Activated naive CD4-positive, alpha-beta T cell treated with anti-CD3 and anti-CD28 coated beads for 36 hours (primary cell): Measurements from ENCODE around the gene LRRC52. TPM values are rescaled to one million over a fixed set of nuclear protein-coding genes. Genes with fewer than 3 reads are reported as not detected.

Experiments
- CTCF ChIA-PET: fragments of 350-600 bp; sonication (Branson Sonifier 250); formaldehyde crosslinking; loops from one replicate; lab custom pipeline; 2021; ENCODE audit warnings: antibody characterized with exemption; lab: Charles Lee
- DNase-seq: peaks from one replicate; pipeline ENCODE4 v3.0.0-alpha.2; 2020
- H3K27ac Mint-ChIP-seq: one replicate; pipeline ENCODE4 v1.8.0; 2021; ENCODE audit warnings: mild to moderate bottlenecking, mixed read lengths
- H3K27me3 Mint-ChIP-seq: one replicate; pipeline ENCODE4 v1.8.0; 2021; ENCODE audit warnings: low read depth, mixed read lengths
- H3K36me3 Mint-ChIP-seq: one replicate; pipeline ENCODE4 v1.8.0; 2021; ENCODE audit warnings: low read depth, mixed read lengths
- H3K4me1 Mint-ChIP-seq: one replicate; pipeline ENCODE4 v1.8.0; 2021; ENCODE audit warnings: low read depth, mixed read lengths
- H3K4me3 Mint-ChIP-seq: one replicate; pipeline ENCODE4 v1.8.0; 2021; ENCODE audit warnings: mild to moderate bottlenecking, moderate library complexity, mixed read lengths
- H3K9me3 Mint-ChIP-seq: one replicate; pipeline ENCODE4 v1.8.0; 2021; ENCODE audit warnings: mixed read lengths
- intact Hi-C: fragments of 100-400 bp; cut with micrococcal nuclease; formaldehyde crosslinking; loops from one replicate; pipeline ENCODE4 v1.15.1; 2023
- total RNA-seq, 2 experiments: library from RNA; stranded (reverse); gene quantifications; one replicate each; pipeline ENCODE4 v1.2.3, GENCODE V29; 2021

Gene LRRC52, protein sequence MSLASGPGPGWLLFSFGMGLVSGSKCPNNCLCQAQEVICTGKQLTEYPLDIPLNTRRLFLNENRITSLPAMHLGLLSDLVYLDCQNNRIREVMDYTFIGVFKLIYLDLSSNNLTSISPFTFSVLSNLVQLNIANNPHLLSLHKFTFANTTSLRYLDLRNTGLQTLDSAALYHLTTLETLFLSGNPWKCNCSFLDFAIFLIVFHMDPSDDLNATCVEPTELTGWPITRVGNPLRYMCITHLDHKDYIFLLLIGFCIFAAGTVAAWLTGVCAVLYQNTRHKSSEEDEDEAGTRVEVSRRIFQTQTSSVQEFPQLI
- not detected for total RNA-seq

DNA sequence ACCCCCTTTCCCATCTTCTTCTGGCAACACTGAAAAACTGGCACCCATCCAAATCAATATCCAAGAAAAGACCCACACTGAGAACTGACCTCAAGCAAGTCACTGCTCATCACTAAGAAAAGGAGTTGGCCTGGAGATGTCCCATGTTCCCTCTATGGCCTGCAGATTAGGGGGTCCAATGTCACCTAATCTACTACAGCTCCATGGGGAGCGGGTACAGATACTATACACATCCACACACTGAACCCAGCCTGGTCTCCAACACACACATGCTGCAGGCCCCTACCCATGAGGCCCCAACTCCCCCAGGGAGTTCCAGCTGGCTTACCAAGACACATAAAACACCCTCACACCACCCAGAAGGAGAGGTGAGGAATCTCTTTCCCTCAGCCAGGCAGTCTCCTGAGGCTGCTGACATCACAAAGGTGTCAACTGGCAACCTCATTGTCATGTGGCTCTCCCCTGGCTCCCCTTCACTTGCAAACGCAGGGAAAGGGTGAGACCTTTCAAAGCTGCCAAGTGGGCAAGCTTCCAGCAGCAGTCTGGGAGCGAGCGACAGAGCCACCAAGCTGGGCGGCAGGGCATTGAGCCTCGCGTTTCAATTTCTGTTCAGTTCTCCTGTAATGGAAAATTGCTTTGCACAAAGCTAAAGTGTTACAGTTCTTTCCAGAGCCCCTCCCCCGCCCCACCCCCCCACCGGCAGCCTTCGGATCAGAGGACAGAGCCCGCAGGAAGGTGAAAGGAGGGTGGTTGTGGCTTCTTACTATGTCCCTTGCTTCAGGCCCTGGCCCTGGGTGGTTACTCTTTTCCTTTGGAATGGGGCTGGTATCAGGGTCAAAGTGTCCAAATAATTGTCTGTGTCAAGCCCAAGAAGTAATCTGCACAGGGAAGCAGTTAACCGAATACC is at the start of gene LRRC52:
TSS of gene LRRC52 (plus strand) at position 469 of the 907 bp plus-strand sequence. CDS start at position 766, 297 bp downstream.
- DNase-seq, result peak; percentile 11
- no peaks in the 10 kb centered on the region for H3K36me3 Mint-ChIP-seq
- H3K4me3 Mint-ChIP-seq, result no peak within 1 kb of the TSS
- peaks cover 4% of the 10 kb centered on the region for H3K4me1 Mint-ChIP-seq
- H3K9me3 Mint-ChIP-seq, result no peaks in the 10 kb centered on the region
- H3K27ac Mint-ChIP-seq, result no peak within 1 kb of the TSS
- H3K27me3 Mint-ChIP-seq, result peaks cover 32% of the 10 kb centered on the region
- intact Hi-C loops, result loop anchor here (1.0 kb wide), 1 partner anchor 21 kb away; no protein-coding TSS in a partner anchor
- CTCF ChIA-PET, result no interaction called here

DNA sequence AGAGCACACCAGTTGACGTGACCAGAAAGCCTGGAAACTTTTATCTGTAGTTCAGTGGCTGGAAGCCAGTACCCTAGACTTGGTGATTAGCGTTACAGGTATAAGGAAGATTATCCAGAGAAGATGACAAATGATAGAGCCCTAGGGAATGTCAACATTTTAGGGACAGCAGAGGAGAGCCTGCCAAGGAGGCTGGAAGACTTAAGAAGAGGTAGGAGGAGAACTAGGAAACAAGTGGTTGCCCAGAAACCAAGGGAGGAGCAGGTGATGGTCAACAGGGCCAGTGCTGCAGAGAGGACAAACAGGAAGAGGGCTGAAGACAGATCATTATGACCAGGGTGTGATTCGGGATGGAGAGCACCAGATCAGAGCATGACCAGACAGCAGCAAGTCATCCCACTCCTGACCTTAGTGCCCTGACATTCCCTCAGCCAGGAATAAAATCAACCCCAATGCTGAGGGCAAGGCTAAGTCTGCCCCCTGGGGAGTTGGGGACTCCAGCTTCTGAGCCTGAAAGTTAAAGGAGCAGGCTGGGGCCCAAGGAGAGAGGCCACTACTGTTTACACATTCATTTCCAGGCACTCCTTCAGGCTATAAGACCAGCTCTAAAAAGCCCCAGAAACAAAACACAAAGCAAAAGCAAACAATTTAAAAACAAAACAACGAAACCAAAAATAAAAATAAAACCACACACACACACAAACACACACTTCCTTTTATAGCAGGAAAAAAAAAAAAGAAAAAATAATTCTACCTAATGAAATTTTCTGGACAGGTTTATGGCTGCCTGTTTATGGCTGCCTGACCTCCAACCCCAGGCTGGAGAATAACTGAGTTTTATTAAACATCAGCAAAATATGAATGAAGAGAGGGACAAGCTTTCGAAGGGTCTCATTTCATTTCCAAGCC is 48.6 kb upstream of the LRRC52 start:
- H3K9me3 Mint-ChIP-seq, result no peaks in the 10 kb centered on the region

DNA sequence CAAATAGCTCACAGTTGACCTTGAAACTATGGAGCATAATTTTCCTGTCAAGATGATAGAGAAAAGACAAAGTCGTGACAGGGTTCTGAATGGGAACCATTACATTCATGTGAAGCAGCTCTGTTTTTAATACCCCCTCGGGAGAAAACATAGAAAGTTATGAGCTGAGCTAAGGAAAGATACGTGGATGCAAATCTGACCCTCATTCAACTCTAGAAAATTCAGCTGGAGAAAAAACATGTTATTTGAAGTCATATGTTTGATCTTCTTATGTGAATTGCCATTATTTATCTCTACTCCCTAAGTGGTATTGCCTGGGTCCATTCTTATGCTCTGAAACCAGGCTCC is 48.0 kb upstream of the LRRC52 start:
- no peak overlapping the region for H3K27ac Mint-ChIP-seq
- H3K9me3 Mint-ChIP-seq, result no peaks in the 10 kb centered on the region
- DNase-seq, result no peak
- H3K4me1 Mint-ChIP-seq, result no peaks in the 10 kb centered on the region
- H3K36me3 Mint-ChIP-seq, result no peaks in the 10 kb centered on the region
- H3K4me3 Mint-ChIP-seq, result no peak overlapping the region
- intact Hi-C loops, result no loop called here
- CTCF ChIA-PET, result interaction anchor here (1.2 kb wide), 1 partner anchor 87 kb away, joined by 4 read pairs; no protein-coding TSS in a partner anchor
- H3K27me3 Mint-ChIP-seq, result peaks cover 3% of the 10 kb centered on the region

More for the DNA sequence above, 48.6 kb upstream of the LRRC52 start:
- Mint-ChIP-seq H3K27ac (no peak overlapping the region), H3K4me3 (no peak overlapping the region), H3K27me3 (peaks cover 4% of the 10 kb centered on the region), H3K36me3 (no peaks in the 10 kb centered on the region), H3K4me1 (no peaks in the 10 kb centered on the region)
- intact Hi-C loops, result loop anchor here (5.0 kb wide), 1 partner anchor 78 kb away; no protein-coding TSS in a partner anchor
- no peak for DNase-seq
- CTCF ChIA-PET, result interaction anchor here (1.2 kb wide), 1 partner anchor 87 kb away, joined by 4 read pairs; no protein-coding TSS in a partner anchor

DNA sequence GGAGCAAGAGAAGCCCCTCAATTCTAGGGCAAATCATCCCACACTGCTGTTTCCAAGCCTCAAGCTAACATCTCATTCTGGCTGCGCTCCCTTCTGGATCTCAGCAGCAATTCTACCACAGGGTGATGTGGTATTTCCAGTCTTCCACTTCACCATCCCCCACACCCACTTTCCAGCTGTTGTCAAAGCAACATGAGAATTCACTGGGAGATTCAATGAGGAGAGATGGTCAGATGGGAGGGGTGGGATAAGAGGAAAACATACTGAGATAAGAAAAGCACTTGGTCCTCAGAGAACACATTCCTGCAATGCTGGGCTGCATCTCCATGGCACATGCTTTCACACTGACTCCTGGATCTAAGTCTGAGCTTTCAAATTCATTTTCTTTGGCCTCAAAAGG is 47.3 kb upstream of the LRRC52 start:
- Mint-ChIP-seq H3K4me3 (no peak overlapping the region), H3K4me1 (no peaks in the 10 kb centered on the region), H3K27me3 (peaks cover 6% of the 10 kb centered on the region), H3K36me3 (no peaks in the 10 kb centered on the region), H3K9me3 (no peaks in the 10 kb centered on the region), H3K27ac (no peak overlapping the region)
- intact Hi-C loops, result no loop called here
- DNase-seq, result no peak
- CTCF ChIA-PET, result interaction anchor here (0.9 kb wide), 1 partner anchor 129 kb away, joined by 3 read pairs; no protein-coding TSS in a partner anchor

DNA sequence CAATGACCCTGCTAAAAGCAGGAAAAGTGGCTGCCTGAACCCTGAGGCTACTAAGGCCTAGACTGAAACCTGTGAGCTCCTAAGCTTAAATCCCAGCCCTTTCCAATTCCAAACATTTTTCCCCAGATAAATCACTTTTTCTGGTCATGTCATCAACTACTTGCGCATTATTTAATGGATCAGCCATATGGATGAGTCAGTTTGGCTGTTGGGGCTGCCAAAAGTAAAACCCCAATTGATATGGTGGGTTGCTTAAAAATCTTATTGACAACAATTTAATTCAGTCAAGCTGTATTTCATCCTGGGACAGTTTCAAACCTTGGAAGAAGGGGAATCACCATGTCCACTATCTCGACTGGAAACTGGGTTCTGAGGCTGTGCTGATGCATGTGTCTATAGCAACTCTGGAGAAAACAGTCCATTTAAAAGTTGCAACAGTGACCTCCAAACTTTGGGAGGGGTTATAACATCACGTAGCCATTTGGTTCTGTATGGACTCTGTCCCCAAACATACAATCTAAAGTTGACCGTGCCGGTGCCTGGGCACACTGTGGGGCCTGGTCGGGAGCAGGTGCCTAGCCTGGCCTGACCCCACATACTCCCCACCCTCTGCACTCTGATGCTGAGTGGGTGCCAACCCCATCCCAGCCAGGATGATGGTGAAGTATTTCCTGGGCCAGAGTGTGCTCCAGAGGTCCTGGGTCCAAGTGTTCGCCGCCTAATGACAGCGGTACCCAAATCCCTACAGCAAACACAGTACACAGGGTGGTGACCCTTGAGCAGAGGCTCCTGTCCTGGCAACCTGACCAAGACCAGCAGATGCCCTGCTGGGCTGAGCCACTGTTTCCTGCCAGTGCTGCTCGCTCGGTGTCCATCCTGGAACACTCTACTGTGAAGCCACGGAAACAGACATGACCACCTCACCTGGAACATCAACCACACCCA is 46.5 kb upstream of the LRRC52 start:
- Mint-ChIP-seq H3K36me3 (no peaks in the 10 kb centered on the region), H3K4me3 (no peak overlapping the region), H3K27ac (no peak overlapping the region), H3K9me3 (no peaks in the 10 kb centered on the region), H3K27me3 (peaks cover 8% of the 10 kb centered on the region), H3K4me1 (no peaks in the 10 kb centered on the region)
- no peak for DNase-seq
- intact Hi-C loops, result no loop called here
- CTCF ChIA-PET, result interaction anchor here (0.9 kb wide), 1 partner anchor 130 kb away, joined by 3 read pairs; no protein-coding TSS in a partner anchor

DNA sequence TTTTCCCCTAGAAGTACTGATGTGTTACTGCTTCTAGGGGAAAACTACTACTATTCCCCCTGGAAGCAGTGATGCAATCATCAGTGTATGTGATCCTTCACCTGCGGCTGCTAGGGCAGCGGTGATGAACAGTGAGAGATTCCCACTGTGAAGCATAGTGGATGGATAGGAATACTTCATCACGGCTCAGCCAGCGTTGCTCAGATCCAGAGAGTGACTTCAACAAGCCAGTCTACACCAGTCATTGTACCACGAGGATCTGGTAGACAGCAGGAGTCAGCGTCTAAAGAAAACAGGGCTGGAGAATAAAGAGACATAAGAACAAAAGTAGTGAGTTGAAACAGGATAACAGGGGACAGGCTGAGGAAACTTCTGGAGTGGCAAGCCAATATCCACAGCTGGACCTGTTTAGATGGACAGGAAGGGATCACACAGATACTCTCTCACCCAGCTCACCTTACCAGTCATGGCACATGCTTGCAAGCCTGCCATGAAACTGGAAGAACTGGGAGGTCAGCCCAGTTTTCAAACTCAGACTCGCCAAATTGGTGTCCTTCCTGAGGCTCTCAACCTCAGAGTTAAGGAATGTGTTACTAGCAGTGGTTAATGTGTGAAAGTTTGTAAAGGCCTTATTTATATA is 42.4 kb upstream of the LRRC52 start:
- no peaks in the 10 kb centered on the region for H3K9me3 Mint-ChIP-seq
- intact Hi-C loops, result no loop called here
- CTCF ChIA-PET, result no interaction called here
- no peak overlapping the region for H3K27ac Mint-ChIP-seq
- DNase-seq, result no peak
- H3K36me3 Mint-ChIP-seq, result no peaks in the 10 kb centered on the region
- H3K4me3 Mint-ChIP-seq, result no peak overlapping the region
- H3K4me1 Mint-ChIP-seq, result no peaks in the 10 kb centered on the region
- peaks cover 5% of the 10 kb centered on the region for H3K27me3 Mint-ChIP-seq

DNA sequence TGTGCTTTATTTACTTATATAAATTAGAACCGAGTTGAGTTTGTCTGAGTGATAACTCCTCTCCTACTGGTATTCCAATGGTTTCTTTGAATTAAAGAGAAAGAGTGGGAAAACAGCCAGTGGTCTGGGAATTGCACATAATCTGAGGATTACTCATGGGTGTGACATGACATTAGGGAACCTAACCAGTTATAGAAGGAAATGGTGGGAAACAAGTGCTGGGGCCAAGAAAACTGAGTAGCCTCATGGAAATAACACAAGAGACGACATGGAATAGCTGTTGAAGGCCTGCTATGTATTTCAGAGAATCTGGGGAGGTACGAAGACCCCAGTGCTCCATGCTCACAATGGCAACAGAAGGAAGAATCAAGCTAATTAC is 41.8 kb upstream of the LRRC52 start:
- no peak for DNase-seq
- intact Hi-C loops, result no loop called here
- peaks cover 5% of the 10 kb centered on the region for H3K27me3 Mint-ChIP-seq
- H3K36me3 Mint-ChIP-seq, result no peaks in the 10 kb centered on the region
- H3K9me3 Mint-ChIP-seq, result no peaks in the 10 kb centered on the region
- no peak overlapping the region for H3K27ac Mint-ChIP-seq
- H3K4me3 Mint-ChIP-seq, result no peak overlapping the region
- no peaks in the 10 kb centered on the region for H3K4me1 Mint-ChIP-seq
- CTCF ChIA-PET, result no interaction called here

DNA sequence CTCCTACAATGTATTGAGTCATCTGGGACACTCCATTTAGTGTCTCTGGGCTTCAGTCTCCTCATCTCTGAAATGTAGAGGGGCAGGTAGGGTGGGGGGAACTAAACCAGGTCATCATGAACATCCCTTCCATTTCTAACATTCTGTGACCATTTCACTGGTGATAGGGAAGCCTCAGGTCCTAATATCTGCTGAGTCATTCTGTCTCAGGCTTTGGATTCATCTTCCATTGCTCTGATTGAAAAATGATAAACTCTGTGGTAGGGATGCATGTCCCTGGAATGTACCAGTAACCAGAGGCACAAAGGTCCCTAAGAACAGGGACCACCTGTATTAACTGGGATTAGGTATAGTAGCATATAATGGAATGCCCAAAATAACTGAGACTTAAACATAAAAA is 36.2 kb upstream of the LRRC52 start:
- intact Hi-C loops, result no loop called here
- CTCF ChIA-PET, result no interaction called here
- no peak for DNase-seq
- no peaks in the 10 kb centered on the region for H3K27me3 Mint-ChIP-seq
- no peak overlapping the region for H3K27ac Mint-ChIP-seq
- H3K36me3 Mint-ChIP-seq, result no peaks in the 10 kb centered on the region
- no peaks in the 10 kb centered on the region for H3K4me1 Mint-ChIP-seq
- no peak overlapping the region for H3K4me3 Mint-ChIP-seq
- H3K9me3 Mint-ChIP-seq, result no peaks in the 10 kb centered on the region

DNA sequence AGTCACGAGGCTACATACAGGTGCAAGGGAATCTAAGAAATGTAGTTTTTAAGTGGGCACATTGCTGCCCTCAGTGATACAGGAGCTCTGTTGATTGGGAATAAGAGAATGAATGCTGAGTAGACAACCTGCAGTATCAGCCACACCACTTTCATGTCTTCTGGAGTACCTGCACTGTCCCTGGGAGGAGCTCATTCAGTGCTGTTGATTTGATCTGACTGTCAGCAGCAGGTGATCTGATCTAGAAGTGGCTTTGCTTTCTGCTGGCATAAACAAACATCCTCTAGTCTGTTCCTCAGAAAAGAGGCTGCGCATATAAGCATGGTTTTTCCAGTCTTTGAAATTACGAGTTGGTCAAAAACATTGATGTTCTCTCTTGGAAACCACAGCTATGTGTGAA is 35.5 kb upstream of the LRRC52 start:
- no peak overlapping the region for H3K4me3 Mint-ChIP-seq
- intact Hi-C loops, result no loop called here
- no peaks in the 10 kb centered on the region for H3K9me3 Mint-ChIP-seq
- no peaks in the 10 kb centered on the region for H3K4me1 Mint-ChIP-seq
- H3K36me3 Mint-ChIP-seq, result no peaks in the 10 kb centered on the region
- no peak overlapping the region for H3K27ac Mint-ChIP-seq
- no peaks in the 10 kb centered on the region for H3K27me3 Mint-ChIP-seq
- CTCF ChIA-PET, result interaction anchor here (0.9 kb wide), 1 partner anchor 115 kb away, joined by 4 read pairs; no protein-coding TSS in a partner anchor
- no peak for DNase-seq

DNA sequence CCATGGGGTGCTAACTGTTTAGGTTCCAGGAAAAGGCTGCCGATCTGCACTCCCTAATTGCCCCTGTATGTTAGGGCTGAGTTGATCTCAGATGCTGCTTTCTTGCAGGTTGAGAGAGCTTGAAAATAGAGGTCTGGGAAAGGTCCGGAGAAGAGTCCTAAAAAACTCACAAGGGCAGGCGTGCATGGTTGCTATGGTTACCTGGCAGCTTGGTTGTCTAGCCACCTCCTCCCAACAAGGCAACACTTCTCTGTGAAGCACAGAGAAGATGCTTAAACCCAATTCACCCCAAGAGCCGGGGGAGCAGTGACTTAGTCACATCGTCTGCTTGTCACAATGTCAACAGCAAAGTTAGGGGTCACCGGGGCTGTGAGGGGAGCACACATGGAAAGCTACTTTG is 31.0 kb upstream of the LRRC52 start:
- intact Hi-C loops, result no loop called here
- Mint-ChIP-seq H3K4me1 (no peaks in the 10 kb centered on the region), H3K27me3 (peaks cover 6% of the 10 kb centered on the region), H3K27ac (no peak overlapping the region), H3K4me3 (no peak overlapping the region), H3K36me3 (no peaks in the 10 kb centered on the region), H3K9me3 (no peaks in the 10 kb centered on the region)
- CTCF ChIA-PET, result no interaction called here
- DNase-seq, result no peak

DNA sequence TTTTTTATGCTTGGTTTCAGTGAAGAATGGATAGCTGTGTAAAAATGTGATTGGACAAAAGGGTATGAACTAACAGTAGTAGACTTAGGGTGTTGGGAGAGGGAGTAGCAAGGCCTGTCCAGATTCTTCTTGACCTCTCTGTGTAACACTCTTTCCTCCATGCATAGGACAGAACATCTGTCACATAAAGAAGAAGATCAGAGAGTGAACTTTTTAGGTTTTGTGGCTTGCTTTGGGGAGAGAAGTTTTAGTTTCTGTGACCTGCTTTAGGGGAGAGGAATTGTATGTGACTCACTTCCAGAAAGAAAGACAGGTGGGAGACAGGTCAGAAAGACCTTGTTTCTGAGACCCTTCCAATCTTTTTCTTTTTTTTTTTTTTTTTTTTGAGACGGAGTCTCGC is 27.3 kb upstream of the LRRC52 start:
- Mint-ChIP-seq H3K27me3 (peaks cover 14% of the 10 kb centered on the region), H3K27ac (no peak overlapping the region), H3K36me3 (no peaks in the 10 kb centered on the region), H3K9me3 (peaks cover 12% of the 10 kb centered on the region), H3K4me1 (no peaks in the 10 kb centered on the region), H3K4me3 (no peak overlapping the region)
- intact Hi-C loops, result no loop called here
- no peak for DNase-seq
- CTCF ChIA-PET, result interaction anchor here (0.9 kb wide), 1 partner anchor 148 kb away, joined by 3 read pairs; no protein-coding TSS in a partner anchor
